HG02610 (cell line): Measurements from ENCODE around the gene SAC3D1.

Experiments used
- ATAC-seq: cut with Tn5 transposase; IDR thresholded peaks from one replicate; pipeline ENCODE4 v1.9.1; 2021; ENCODE audit warnings: mild to moderate bottlenecking, moderate library complexity; ENCODE audit not compliant: unreplicated experiment

SAC3D1 gene

DNA sequence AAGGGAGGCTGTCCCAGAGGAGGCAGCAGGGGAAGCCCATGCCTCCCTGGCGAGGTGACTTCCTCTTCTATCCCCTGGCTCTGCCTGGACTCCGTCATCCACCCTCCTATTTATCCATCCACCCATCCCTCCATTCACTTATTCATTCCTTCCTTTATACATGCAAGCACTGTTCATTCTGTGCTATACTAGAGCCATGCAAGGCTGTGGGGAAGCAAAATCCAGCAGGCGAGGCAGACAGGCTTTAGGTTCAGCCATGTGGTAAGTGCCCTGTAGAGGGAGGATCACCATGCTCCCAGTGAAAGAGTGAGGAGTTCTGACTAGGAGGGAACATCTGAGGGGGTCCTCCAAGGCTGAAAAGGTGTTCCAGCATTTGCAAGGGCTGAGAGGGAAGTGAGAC, 18.5 kb downstream of the SAC3D1 start:
- no peak for ATAC-seq

DNA sequence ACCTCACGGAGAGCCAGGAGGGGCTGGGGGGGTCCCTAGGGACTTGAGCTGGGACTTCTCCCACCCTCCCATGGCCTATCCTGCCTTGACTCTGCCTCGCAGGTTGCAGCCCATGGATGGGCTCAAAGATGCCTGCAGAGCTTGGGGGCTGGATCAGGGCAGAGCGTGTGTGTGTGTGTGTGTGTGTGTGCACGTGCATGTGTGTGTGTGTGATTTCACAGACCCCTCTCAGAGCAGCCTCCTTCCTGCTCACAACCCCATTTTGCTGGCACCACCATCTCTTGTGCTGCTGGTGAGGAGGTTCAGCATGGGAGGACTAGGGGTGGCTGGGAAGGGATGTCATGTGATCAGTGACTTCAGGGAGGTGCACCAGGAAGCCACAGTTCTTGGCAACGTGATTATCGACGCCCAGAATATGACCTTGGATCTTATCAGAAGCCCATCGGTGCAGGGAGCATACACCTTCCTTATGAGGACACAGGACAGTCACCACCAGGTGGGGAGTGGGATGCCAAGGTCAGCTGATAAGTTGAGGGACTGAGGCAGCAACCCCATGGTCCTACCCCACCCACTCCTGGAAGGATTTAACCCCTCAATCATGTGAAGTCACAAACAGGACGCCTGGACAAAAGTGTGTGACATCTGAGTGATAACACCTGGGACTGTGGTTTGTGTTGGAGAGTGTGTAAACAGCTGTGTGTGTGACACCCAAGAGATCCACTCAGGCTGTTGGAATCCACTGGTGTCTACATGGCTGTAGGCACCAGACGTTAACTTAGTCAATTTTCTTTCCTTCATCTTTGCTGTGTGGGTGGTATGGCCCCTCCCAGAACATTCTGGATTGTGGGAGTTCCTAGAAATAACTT, 19.2 kb downstream of the SAC3D1 start:
- no peak for ATAC-seq

DNA sequence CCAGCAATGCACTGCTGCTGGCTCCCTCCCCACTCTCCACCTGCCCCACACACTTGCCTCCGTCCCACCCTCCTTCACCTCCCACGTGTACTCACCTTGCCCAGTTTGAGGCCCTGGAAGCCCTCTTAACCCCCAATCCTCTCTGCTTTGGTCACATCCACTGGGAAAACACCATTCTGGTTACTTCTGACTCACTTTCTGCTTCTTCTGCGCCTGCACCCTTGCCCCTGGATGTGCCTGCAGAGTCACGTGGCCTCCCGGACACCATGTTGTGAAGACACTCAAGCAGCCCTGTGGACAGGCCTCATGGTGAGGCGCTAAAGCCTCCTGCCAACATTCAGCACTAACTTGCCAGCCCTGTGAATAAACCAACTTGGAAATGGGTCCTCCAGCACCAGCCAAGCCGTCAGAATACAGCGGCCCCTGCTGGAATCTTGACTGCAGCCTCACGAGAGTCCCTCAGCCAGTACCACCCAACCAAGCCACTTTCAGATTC, 20.0 kb downstream of the SAC3D1 start:
- ATAC-seq = no peak

DNA sequence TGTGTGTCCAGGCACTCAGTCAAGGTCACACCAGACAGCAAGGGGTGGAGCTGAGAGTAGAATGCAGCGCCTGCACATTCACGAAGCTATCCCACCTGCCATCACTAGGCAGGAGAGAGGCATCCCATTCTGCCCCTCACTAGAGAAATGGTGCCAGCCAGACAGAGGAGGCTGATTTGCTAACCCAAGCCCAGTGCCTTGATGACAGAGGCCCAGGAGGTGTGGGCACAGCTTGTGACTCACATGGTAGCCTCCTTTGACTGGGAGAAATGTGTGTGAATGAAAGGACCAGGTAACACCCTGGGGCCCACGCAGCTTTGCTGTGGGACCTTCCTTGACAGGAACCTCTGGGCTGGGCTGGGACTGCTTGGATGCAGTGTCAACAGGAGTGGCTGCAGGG, 22.5 kb downstream of the SAC3D1 start:
- no peak for ATAC-seq

DNA sequence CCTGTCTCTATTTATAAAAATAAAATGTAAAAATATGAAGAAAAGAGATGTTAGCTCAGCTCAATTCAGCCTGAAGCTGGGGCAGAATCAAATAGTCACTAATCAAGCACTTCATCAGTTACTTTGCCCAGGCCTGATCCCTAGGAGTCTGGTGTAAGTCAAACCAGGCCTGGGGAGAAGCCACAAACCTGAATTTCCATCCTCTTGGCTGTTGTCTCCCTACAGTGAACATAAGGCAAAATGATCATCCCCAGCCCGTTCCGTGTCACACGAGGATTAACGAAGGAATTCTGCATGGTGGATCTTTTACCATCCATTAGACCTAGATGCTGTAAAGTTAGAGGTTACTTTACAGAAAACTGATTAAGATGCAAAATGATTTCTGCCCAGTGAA, 23.8 kb downstream of the SAC3D1 start:
- no peak for ATAC-seq

DNA sequence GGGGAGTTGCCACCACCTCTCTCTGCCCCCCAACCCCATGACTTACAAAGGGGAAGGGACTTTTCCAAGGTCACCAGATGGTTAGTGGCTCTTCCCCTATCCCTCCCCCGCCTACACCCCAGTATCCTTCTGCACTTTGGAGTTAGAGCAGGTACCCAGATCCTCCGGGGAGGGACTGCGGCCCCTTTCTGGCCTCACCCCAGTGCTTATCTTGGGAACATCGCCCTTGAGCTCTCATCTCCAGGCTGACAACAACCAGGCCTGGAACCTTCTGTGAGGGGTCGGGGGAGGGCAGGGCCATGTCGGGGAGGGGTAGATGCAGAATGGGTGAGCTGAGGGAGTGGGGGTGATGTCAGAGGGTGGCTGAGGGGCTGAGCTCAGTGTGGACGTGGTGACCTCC, 24.8 kb downstream of the SAC3D1 start:
- ATAC-seq = no peak

DNA sequence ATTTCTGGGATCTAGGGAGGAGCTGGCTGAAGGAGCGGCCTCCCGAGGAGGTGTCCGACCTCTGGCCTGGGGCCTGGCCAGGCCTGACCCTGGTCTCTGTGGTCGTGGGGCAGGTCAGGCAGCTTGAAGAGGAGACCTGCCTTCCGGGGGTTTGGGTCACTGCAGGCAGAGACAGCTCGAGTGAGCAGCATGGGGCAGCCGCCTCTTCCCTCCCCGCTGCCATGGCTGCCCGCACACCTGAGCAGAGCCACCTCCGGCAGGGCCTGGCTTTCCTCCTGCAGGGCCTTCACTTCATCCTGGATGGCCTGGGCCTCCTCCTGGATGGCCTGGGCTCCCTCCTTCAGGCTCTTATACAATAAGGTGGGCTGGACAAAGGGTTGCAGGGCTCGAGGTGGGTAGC, 25.3 kb downstream of the SAC3D1 start:
- ATAC-seq = no peak

DNA sequence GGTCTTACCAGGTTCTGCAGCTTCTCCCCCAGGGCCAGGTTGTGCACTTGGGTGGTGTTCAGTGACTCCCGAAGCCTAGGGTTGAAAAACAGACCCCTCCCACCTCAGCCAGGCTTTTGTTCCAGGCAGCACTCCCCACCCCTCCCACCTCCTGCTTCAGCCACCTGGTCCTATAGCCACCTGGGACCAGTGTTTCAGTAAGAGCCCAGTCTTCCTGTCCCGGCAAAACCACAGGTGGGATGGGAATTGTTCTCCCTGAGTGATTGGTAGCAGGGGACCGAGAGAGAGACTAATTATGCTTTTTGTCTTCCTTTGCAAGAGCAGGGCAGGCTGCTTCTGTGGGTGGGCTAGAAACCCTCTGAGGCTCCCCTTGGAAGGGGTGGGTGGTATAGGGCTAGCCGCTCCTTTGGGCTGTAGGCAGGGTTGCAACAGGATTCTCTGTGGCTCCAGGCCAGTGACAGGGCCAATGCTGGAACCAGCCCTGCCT, 25.8 kb downstream of the SAC3D1 start:
- no peak for ATAC-seq

DNA sequence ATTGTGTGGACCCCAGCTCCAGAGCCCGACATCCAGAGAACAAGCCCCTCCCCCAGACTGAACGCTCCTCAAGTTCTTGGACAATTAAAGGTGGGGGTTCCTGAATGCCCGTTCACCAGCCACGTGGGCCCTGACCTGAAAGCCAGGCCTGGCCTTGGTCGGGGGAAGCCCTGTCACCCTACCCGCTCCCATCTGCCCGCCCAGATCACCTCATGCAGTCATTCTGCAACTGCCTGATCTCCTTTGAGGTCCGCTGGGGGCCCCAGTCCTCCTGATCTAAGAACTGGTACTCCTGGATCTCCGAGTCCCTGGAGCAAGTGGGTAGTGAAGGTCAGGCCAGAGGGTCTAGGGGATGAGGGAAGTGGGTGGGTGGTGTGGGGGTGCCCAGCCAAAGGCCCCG, 26.4 kb downstream of the SAC3D1 start:
- ATAC-seq = no peak

DNA sequence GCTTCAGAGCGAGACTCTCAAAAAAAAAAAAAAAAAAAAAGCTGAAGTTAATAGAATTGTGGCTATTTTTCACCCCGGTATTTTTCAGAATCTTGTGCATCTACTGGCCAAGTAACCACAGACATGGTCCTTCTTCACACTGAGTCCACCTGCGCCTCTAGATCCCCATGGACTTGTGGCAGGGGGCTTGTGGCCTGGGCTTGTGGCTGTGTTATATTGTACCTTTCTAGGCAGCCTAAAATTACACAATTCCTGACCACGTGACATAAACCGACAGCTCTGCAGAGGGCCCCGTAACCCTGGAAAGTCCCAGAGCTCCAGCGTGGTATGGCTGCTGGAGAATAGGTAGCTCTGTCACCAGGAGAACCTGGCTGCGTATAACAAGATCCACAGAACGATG, 28.2 kb downstream of the SAC3D1 start:
- ATAC-seq = no peak

DNA sequence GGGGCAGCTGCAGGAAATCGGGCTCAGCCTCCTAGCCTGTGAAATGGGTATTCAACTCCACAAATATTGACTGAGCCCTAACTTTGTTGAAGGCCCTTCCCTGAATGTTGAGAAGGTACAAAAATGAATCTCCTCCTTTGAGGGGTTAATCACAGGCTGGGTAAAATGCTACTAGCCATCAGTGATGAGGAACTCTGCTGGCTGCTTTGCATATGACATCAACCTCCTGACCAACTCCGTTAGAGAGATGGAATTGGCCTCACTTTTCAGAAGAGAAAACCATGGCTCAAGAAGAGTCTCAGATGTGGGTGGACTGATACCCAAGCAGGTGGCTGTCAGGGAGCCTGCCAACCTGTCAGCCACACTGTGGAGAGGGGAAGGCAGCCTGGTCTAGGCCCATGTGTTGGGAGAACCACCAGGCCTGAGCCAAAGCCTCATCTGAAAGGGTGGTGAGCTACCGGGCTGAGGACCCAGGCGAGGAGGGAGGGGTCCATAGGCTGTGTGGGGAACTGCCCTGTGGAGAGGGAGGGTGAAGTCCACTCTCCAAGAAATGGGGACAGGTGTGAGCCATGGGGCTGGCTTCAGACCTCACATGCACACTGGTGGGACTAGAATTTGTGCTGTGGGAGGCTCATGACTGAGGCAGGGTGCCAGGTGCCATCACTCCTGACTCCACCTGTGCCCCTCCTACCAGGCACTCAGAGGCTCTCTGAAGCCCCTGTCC, 31.1 kb downstream of the SAC3D1 start:
- no peak for ATAC-seq

DNA sequence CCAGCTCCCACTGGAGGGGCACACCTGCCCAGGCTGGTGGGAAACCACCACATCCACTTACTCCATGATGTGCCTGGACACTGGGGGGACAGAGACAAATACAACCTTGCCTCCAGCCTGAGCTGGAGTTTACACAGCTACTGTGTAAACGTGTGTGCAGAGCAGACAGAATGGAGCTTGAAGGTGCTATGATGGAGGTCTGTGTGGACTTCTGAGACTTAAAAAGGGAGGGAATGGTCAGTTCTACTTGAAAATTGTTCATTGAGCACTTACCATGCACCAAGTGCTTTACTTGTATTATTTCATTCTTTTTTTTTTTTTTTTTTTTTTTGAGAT, 31.6 kb downstream of the SAC3D1 start:
- no peak for ATAC-seq

DNA sequence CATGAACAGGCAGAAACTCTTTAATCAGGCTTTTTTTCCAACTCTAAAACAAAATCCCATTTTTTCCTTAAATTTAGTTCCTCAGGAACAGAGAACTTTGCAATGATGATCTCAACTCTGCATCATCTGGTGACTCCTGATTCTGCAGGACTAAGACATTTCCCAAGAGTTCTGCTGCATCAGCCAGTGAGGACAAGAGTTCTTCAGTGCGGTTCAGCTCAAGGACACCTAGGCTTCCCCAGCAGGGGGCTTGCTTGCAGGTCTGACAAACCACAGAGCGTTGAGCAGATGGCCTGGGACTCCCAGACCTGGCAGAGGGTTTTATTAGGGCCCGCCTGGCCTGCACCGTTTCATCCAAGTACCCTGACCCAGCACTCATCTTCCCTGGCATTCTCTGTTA, 36.4 kb downstream of the SAC3D1 start:
- ATAC-seq = no peak

DNA sequence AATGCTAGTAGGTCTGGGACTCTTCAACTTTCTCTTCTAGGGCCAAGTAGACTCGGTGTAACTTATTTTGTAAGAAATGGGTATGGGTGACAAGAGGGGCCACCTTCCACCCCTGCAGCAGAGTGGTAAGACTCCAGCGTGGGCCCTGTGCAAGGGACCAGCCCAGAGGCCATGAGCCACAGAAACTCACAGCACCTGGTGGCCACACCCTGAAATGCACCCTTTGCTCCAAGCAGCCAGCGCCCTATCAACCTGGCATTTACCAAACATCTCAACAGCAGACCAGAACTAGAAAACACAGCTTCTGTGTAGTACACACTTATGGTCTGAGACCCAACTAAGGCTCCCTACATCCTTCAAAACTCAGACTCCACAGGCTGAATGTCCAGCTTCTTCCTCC, 37.1 kb downstream of the SAC3D1 start:
- no peak for ATAC-seq

DNA sequence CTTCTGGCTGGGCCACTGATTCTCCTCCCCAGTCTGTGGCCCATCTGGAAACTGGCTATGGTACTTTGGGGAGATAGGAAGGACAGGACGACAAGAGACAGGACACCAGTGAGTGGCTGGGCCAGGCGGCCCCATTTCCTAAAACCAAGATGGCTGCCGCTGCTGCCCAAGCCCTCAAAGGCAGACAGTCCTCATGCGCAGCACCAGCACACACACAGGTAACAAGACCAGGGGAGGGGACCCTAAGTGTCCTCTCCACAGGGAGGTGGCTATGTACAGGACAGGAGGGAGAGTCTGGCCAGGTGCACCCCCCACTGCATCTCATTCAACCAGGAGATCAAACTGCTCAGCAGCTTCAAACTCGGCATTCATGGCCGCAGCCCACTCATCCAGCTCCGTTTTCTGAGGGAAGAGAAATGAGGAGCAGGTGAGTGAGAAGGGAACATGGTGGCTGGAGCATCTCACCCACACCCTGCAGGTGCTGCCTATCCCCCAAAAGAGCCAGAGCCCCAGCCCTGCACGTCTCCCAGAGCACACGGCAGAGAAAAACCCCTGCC, 37.9 kb downstream of the SAC3D1 start:
- ATAC-seq = no peak

DNA sequence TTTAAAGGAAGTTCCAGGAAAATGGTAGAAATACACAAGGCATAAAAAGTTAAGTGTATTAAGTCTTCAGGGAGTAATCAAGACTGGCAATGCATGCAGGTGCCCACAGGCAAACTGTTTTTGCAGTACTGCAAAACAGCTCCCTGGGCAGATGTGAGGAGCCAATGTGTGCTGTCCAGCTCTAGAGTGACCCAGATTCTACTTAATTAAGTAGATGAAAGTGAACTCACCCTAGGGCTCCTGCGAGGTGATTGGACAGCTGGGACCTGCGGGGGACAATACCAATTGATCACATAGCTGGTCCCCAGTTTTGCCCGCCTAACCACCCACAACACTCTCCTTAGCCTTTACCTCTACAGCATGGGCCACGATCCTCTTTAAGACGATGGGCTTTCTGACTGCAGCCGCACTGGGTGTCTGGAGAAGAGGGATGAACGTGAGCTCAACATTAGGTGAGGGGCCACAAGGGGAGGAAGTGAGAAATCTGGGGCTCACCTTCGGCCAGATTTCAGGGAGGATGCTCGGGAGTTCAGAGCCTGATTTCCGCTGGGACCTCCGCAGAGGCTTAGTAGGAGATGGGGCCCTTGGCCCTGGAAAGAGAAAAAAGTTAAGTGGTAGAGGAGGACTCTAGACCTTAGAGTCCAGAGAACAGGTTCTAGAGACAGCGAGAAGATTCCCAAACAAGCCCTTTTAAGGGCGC, 42.3 kb downstream of the SAC3D1 start:
- ATAC-seq = peak; percentile 9

DNA sequence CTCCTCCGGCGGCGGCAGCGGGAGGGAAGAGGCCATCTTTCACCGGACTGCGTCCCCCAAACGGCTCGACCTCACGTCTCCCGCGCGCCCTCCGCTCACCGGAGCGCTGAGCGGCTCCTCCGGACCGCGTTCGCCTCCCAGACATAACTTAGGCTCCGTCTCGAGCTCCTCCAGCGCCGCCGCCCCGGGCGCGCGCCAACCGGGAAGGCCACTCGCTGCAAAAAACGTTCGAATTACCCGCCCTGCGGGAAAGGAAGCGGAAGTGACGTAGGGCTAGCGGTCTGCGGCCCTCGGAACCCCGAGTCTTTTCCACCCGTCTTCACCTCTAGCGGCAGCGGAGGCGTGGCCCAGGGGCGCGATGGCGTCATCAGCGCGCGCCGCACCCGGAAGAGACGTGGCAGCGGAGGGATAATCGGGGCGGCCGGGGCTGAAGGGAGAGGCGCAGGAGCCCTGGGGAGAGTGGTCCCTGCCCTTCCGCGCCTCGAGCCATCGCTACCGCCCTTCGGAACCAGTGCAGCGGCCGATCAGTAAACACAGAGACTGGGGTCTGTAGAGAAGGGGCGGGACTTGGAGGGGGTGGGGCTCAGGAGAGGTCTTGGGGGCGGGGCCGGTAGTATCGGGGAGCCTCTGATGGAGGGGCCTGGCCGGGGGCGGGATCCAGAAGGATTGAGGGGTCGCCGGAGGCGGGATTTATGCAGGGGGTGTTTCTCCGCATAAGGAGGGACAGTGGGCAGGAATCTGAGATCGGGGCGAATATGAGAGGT, 43.0 kb downstream of the SAC3D1 start, which contains the start of the genes CDCA5 and ZFPL1:
CDCA5 (minus strand) TSS at position 207 of the 764 bp plus-strand sequence; CDS start at position 145, 62 bp downstream.
ZFPL1 (plus strand) TSS at position 389 of the 764 bp plus-strand sequence. CDS start 477 bp downstream, outside the sequence.
- ATAC-seq = peak; percentile 71

DNA sequence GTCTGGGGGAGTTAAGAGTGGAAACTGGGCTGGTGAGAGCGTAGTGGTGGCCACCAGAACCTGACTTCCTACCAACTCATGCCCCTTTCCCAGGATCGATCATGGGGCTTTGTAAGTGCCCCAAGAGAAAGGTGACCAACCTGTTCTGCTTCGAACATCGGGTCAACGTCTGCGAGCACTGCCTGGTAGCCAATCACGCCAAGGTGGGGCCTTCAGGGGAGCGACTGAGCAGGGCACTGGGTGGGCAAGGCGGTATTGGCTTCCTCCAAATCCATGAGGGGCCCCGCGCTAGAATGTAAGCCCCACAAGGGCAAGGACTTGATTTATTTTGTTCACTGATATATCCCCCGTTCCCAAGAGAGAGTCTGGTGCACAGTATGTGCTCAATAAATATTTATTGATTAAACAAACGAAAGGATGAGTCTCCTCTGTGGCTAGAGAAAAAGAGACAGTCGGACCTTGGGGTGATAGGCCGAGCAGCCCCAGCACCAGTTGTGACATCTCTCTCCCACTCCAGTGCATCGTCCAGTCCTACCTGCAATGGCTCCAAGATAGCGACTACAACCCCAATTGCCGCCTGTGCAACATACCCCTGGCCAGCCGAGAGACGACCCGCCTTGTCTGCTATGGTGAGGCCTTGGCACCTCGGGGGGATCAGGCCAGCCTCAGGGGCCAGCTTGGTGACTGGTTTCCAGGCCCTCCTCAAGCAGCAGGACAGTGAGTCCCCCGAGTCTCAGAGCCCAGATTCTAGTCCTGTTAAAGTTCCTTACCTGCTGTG, 43.8 kb downstream of the SAC3D1 start:
- no peak for ATAC-seq

DNA sequence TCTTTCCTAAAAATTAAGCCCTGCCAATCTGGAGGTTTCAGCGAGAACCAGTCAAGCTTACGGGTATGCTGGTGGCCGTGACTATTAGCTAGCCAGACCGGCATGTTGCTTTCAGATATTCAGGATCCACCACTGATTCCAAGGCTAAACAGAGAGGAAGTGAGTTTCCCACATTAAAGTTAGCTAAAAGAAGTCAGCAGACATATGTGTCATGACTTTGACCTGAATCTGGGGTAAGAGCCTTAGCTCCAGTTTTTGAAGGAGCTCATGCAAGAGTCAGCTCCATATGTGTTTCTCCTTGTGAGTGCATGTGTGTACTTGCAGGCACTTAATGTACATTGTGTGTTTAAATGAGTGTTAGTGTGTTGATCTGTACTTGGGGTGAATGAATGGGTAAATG, 44.4 kb downstream of the SAC3D1 start:
- no peak for ATAC-seq
